ENCODE data around the gene TRIOBP.
"Not testable (repeated sequence)": the region's sequence is repeated elsewhere in the genome, so short reads cannot be mapped to it uniquely, and the experiment has no call there.

Gene TRIOBP, protein sequence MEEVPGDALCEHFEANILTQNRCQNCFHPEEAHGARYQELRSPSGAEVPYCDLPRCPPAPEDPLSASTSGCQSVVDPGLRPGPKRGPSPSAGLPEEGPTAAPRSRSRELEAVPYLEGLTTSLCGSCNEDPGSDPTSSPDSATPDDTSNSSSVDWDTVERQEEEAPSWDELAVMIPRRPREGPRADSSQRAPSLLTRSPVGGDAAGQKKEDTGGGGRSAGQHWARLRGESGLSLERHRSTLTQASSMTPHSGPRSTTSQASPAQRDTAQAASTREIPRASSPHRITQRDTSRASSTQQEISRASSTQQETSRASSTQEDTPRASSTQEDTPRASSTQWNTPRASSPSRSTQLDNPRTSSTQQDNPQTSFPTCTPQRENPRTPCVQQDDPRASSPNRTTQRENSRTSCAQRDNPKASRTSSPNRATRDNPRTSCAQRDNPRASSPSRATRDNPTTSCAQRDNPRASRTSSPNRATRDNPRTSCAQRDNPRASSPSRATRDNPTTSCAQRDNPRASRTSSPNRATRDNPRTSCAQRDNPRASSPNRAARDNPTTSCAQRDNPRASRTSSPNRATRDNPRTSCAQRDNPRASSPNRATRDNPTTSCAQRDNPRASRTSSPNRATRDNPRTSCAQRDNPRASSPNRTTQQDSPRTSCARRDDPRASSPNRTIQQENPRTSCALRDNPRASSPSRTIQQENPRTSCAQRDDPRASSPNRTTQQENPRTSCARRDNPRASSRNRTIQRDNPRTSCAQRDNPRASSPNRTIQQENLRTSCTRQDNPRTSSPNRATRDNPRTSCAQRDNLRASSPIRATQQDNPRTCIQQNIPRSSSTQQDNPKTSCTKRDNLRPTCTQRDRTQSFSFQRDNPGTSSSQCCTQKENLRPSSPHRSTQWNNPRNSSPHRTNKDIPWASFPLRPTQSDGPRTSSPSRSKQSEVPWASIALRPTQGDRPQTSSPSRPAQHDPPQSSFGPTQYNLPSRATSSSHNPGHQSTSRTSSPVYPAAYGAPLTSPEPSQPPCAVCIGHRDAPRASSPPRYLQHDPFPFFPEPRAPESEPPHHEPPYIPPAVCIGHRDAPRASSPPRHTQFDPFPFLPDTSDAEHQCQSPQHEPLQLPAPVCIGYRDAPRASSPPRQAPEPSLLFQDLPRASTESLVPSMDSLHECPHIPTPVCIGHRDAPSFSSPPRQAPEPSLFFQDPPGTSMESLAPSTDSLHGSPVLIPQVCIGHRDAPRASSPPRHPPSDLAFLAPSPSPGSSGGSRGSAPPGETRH (N-terminal part only)
- total RNA-seq, result 21.5 to 66.0 (median 29.5) reads per million in 9 experiments

DNA sequence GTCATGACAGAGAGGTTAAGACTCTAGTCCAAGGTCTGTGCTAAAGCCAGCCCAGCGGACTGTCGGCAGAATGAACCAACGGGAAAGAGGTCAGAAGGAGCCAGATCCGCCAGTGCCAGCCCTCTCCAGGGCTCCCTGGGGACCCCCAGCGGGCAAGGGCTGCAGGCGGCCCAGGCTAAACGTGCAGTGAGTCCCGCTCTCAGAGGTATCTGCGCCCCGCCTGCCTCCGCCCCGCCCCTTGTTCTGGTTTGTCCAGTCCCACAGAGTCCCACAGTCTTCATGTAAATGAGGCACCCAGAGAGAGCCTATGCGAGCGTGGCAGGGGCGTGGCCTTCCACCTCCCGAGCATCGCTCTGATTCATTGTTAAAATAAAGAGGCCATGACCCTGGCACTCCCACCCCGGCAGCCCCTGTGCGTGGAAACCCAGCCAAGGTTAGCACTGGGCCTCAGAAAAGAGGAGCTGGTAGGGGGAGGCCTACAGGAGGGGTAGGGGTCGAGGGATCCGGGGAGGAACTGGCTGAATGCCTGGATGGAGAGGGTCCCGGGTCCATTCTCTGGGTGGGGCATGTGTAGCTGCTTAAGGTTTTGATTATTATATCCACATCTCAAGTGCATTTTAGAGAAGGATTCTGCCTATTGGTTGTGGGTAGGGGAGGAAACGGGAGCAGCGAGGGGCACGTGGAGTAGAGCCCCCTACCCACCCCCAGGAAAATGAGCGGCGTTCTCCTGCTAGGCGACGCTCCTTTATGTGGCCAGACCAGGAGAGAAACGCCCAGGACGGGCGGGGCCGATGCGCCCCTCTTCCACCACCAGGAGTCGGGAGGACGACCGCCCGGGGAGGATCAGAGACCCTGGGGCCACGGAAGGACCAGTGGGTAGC is at the start of gene TRIOBP:
TRIOBP (plus strand) TSS at position 392 of the 881 bp plus-strand sequence. CDS start 4,318 bp downstream, outside the sequence.
- Mint-ChIP-seq H3K4me3 (peak within 1 kb of the TSS in 1 of 2 donors; percentile 45), H3K4me1 (ENCODE audit: low read depth in 2 of 2) (peaks cover 9 to 11% of the 10 kb centered on the region in 2 donors), H3K9me3 (no peaks in the 10 kb centered on the region), H3K36me3 (ENCODE audit: insufficient read depth) (peaks cover 30% of the 10 kb centered on the region), H3K27me3 (no peaks in the 10 kb centered on the region), H3K27ac (peak within 1 kb of the TSS; percentile 44 to 62)
- ATAC-seq (replicated peaks) (peak; percentile 99), DNase-seq (peak; percentile 43 to 72 (median 67))

DNA sequence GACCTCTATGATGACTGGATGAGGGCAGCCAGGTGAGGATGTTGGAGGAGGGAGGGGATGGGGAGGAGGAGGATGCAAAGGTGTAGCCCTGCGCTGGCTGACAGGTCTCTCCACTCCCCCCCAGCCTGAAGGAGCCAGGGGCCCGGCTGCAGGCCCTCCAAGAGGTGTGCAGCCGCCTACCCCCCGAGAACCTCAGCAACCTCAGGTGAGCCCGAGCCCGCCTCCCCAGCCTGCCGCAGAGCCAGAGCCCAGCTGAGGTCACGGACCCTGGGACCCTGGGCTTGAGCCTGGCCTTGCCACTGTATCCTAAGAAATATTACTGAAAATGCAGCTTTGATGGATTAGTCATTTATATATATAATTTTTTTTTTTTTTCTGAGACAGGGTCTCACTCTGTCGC is 49.5 kb upstream of the TRIOBP start:
- H3K4me3 Mint-ChIP-seq, result no peak overlapping the region
- DNase-seq (no peak), ATAC-seq (replicated peaks) (no peak)
- H3K36me3 Mint-ChIP-seq (ENCODE audit: insufficient read depth), result peaks cover 95% of the 10 kb centered on the region
- H3K27me3 Mint-ChIP-seq, result no peaks in the 10 kb centered on the region
- no peak overlapping the region for H3K27ac Mint-ChIP-seq
- peaks cover 18 to 25% of the 10 kb centered on the region in 2 donors for H3K4me1 Mint-ChIP-seq (ENCODE audit: low read depth in 2 of 2)
- no peaks in the 10 kb centered on the region for H3K9me3 Mint-ChIP-seq

DNA sequence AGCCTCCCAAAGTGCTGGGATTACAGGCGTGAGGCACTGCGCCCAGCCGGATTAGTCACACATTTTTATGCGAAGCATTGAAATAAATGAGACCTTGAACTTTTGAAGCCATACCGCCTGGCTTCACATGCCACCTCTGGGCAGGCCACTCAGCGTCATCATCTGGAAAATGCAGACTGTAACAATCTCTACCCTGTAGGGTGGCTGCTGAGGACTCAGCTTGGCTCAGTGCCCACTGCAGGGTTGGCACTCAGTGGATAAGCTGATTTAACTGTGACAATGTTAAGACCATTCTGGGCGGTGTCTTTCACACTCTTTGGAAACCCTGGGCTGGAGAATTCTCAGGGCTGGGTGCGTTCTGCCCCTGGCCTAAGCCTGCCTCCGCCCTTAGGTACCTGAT is 48.9 kb upstream of the TRIOBP start:
- no peak for ATAC-seq (replicated peaks)

DNA sequence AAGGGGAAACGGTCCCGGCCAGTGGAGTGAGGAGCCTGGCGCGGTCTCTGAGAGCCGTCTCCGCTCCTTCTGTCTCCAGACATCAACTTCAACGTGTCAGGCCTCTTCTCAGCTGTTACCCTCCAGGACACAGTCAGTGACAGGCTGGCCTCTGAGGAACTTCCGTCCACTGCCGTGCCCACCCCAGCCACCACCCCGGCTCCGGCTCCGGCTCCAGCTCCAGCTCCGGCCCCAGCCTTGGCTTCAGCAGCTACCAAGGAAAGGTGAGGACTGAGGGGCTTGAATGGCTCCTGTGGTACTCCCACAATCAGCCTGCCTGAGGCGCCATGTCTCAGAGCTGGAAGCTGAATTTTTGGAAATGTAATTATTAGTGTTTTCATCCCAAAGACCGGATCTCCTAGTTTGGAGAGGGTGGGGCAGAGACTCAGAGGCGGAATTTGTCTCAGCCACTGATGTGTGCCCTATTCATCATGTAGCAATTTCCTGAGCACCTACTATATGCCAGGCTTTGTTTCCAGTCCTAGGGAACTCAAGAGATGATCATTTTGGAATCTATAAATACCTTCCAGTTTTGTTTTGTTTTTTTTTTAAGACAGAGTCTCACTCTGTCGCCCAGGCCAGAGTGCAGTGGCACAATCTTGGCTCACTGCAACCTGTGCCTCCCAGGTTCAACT is 46.2 kb upstream of the TRIOBP start:
- no peak overlapping the region for H3K4me3 Mint-ChIP-seq

More for the DNA sequence above, 48.9 kb upstream of the TRIOBP start:
- no peaks in the 10 kb centered on the region for H3K27me3 Mint-ChIP-seq
- H3K4me1 Mint-ChIP-seq (ENCODE audit: low read depth in 2 of 2), result peaks cover 14 to 19% of the 10 kb centered on the region in 2 donors
- H3K4me3 Mint-ChIP-seq, result no peak overlapping the region
- no peak for DNase-seq
- peaks cover 95% of the 10 kb centered on the region for H3K36me3 Mint-ChIP-seq (ENCODE audit: insufficient read depth)
- no peaks in the 10 kb centered on the region for H3K9me3 Mint-ChIP-seq
- H3K27ac Mint-ChIP-seq, result peak overlapping the region in 1 of 2 donors; percentile 23

DNA sequence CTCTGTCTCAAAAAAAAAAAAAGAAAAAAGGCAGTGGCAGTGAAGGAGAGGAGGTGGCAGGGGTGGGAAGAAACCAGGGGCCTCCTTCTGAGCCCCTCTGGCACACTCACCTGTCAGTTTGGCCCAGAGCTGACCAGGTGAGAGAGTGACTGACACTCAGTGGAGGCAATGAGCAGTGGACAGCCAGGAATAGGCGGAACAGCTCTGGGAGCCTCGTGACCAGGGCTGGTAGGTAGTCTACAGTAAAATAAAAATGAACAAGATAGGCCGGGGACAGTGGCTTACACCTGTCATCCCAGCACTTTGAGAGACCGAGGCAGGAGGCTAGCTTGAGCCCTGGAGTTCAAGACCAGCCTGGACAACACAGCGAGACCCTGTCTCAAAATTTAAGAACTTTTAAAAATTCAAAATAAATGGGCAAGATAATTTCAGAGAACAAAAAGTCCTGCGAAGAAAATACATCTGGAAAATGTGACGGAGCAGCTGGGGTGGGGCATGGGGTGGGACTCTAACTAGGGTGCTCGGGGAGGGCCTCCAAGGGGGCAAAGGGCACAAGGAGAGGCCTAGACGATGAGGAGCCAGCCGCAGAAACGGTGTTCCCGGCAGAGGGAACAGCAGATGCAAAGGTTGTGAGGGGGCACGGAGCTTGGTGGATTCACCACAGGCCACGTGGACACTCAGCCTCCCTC is 42.1 kb upstream of the TRIOBP start:
- Mint-ChIP-seq H3K4me1 (ENCODE audit: low read depth in 2 of 2) (peaks cover 14 to 18% of the 10 kb centered on the region in 2 donors), H3K4me3 (no peak overlapping the region), H3K36me3 (ENCODE audit: insufficient read depth) (peaks cover 79% of the 10 kb centered on the region), H3K27ac (peak overlapping the region; percentile 52 to 83), H3K9me3 (no peaks in the 10 kb centered on the region), H3K27me3 (no peaks in the 10 kb centered on the region)
- DNase-seq, result no peak
- no peak for ATAC-seq (replicated peaks)

More for the DNA sequence above, 46.2 kb upstream of the TRIOBP start:
- Mint-ChIP-seq H3K27me3 (no peaks in the 10 kb centered on the region), H3K27ac (no peak overlapping the region), H3K9me3 (no peaks in the 10 kb centered on the region), H3K4me1 (ENCODE audit: low read depth in 2 of 2) (peaks cover 0 to 6% of the 10 kb centered on the region in 2 donors), H3K36me3 (ENCODE audit: insufficient read depth) (peaks cover 88% of the 10 kb centered on the region)
- no peak for ATAC-seq (replicated peaks)
- DNase-seq, result no peak

DNA sequence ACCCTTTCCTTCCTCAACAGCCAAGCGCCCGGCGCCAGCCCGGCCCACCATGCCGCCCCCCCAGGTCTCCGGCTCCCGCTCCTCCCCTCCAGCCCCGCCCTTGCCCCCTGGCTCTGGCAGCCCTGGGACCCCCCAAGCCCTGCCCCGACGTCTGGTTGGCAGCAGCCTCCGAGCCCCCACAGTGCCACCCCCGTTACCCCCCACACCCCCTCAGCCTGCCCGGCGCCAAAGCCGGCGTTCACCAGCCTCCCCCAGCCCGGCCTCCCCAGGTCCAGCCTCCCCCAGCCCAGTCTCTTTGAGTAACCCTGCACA is 41.6 kb upstream of the TRIOBP start:
- DNase-seq (no peak), ATAC-seq (replicated peaks) (no peak)
- Mint-ChIP-seq H3K36me3 (ENCODE audit: insufficient read depth) (peaks cover 75% of the 10 kb centered on the region), H3K9me3 (no peaks in the 10 kb centered on the region), H3K4me3 (no peak overlapping the region), H3K27me3 (no peaks in the 10 kb centered on the region), H3K27ac (no peak overlapping the region), H3K4me1 (ENCODE audit: low read depth in 2 of 2) (peaks cover 19 to 23% of the 10 kb centered on the region in 2 donors)

DNA sequence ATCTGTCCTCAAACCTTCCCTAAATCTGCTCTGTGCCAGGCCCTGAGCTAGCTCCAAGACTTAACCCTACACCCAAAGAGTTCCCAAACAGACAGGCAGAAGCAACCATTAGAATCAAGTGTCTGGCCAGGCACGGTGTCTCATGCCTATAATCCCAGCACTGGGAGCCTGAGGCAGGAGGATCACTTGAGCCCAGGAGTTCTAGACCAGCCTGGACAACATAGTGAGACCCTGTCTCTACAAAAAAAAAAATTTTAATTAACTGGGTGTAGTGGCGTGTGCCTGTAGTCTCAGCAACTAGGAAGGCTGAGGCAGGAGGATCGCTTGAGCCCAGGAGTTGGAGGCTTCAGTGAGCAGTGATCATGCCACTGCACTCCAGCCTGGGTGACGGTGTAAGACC is 40.3 kb upstream of the TRIOBP start:
- DNase-seq; H3K4me3 Mint-ChIP-seq; H3K9me3 Mint-ChIP-seq; ATAC-seq (replicated peaks); H3K27me3 Mint-ChIP-seq: not testable (repeated sequence)
- H3K36me3 Mint-ChIP-seq (ENCODE audit: insufficient read depth), result peaks cover 61% of the 10 kb centered on the region
- peak overlapping the region; percentile 35 to 88 for H3K27ac Mint-ChIP-seq
- H3K4me1 Mint-ChIP-seq (ENCODE audit: low read depth in 2 of 2), result peaks cover 32 to 37% of the 10 kb centered on the region in 2 donors

DNA sequence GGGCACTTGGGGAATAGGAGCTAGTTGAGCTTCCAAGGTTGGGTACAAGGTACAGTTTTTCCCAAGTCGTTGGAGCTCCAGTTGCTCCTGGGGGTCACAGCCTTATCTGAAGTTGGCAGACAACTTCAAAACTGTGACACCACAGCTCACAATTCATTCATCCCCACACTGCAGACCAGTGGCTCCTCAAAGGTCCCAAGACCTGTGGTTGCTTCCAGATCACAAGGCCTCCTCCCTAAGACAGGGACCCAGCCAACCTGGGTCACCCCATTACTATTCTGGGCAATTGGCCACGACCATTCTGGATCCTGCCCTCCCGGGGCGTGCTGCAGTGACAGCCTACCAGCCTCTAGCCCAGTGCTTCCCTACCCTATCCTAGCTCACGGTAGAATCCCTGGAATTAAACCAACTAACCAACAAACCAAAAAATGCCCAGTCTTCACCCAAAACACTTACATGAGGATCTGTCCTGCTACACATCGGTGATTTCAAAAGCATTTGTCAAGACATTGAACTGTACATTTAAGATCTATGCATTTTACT is 39.2 kb upstream of the TRIOBP start:
- peaks cover 37 to 38% of the 10 kb centered on the region in 2 donors for H3K4me1 Mint-ChIP-seq (ENCODE audit: low read depth in 2 of 2)
- no peak for ATAC-seq (replicated peaks)

DNA sequence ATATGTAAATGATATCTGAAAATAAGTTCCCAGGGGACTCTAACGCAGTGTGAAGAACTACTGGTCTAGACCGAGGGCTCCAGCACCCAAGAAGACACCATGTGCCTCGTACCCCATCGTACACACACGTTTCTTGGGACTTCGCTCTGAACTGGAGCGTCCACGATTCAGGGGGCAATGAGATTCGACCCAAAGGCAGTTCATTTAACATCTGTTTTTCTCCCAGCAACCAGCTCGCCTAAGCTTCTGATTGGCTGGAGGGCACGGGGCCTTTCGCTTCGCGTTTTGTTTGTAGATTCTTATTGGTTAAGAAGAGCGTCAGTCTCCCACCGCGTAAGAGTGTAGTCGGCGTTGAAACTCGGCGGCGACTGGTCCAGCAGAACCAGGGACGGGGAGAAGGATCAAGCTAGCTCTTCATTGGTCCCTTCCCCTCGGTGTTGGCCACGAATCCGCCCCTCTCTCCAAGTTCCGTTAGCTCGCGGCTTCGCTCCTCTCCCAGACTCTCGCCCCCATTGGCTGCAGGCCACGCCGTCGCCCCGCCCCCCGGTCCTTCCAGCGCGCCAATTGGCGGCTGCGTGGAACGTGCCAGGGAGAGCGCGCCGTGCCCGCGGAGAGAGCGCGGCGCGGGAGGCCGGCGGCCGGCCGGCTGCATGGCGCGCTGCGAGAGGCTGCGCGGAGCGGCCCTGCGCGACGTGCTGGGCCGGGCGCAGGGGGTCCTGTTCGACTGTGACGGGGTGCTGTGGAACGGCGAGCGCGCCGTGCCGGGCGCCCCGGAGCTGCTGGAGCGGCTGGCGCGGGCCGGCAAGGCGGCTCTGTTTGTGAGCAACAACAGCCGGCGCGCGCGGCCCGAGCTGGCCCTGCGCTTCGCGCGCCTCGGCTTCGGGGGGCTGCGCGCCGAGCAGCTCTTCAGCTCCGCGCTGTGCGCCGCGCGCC is 38.4 kb upstream of the TRIOBP start, which contains the start of gene PDXP:
PDXP (plus strand) TSS at position 591 of the 933 bp plus-strand sequence; CDS start at position 651, 60 bp downstream.
- Mint-ChIP-seq H3K27ac (peak within 1 kb of the TSS; percentile 91 to 94), H3K27me3 (no peaks in the 10 kb centered on the region), H3K9me3 (no peaks in the 10 kb centered on the region), H3K4me1 (ENCODE audit: low read depth in 2 of 2) (peaks cover 37 to 38% of the 10 kb centered on the region in 2 donors), H3K4me3 (peak within 1 kb of the TSS; percentile 79 to 90), H3K36me3 (ENCODE audit: insufficient read depth) (peaks cover 46% of the 10 kb centered on the region)
- ATAC-seq (replicated peaks), result peak; percentile 93
- peak; percentile 96 to 97 (median 97) for DNase-seq

More for the DNA sequence above, 39.2 kb upstream of the TRIOBP start:
- peak overlapping the region; percentile 91 to 94 for H3K27ac Mint-ChIP-seq
- H3K36me3 Mint-ChIP-seq (ENCODE audit: insufficient read depth), result peaks cover 53% of the 10 kb centered on the region
- no peaks in the 10 kb centered on the region for H3K9me3 Mint-ChIP-seq
- H3K27me3 Mint-ChIP-seq, result no peaks in the 10 kb centered on the region
- H3K4me3 Mint-ChIP-seq, result peak overlapping the region; percentile 79 to 90
- DNase-seq, result no peak

DNA sequence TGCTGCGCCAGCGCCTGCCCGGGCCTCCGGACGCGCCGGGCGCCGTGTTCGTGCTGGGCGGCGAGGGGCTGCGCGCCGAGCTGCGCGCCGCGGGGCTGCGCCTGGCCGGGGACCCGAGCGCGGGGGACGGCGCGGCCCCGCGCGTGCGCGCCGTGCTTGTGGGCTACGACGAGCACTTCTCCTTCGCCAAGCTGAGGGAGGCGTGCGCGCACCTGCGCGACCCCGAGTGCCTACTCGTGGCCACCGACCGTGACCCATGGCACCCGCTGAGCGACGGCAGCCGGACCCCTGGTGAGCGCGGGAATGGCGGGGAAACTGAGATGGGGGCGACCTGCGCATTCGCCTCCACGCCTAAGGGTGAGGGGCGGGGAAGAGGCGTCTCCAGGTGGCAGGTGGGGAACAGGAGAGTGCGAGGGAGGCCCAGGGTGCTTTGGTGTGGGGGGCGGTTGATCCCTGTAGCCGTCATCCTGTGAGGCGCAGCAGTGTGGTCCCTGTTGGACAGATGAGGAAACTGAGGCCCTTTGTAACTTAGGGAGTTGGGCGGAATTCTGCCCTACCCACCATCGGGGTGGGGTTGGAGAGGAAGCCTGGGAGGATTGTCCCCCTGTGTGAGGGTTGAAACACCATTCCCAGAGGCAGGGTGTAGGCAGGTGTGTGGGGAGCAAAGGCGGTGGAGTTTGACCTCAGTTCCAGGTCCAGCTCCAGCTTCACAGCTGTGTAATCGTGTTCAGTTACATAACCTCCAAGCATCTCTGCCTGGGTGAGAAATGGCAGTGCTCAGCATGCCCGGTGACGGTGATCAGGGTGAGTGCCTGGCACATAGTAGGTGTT is 37.6 kb upstream of the TRIOBP start:
- H3K4me3 Mint-ChIP-seq, result peak overlapping the region; percentile 79 to 82
- peaks cover 40% of the 10 kb centered on the region for H3K36me3 Mint-ChIP-seq (ENCODE audit: insufficient read depth)
- peak overlapping the region; percentile 31 to 62 for H3K27ac Mint-ChIP-seq
- DNase-seq (no peak), ATAC-seq (replicated peaks) (no peak)
- no peaks in the 10 kb centered on the region for H3K9me3 Mint-ChIP-seq
- H3K4me1 Mint-ChIP-seq (ENCODE audit: low read depth in 2 of 2), result peaks cover 37 to 38% of the 10 kb centered on the region in 2 donors
- H3K27me3 Mint-ChIP-seq, result no peaks in the 10 kb centered on the region
